SW480 (cell line): ENCODE measurements around the gene CTNNA3.
"Not testable (repeated sequence)": the region's sequence is repeated elsewhere in the genome, so short reads cannot be mapped to it uniquely, and the experiment has no call there.

Experiments
- DNase-seq: peaks from one replicate; pipeline ENCODE4 v3.0.0-alpha.2; 2016; ENCODE audit warnings: low spot score

CTNNA3 gene

DNA sequence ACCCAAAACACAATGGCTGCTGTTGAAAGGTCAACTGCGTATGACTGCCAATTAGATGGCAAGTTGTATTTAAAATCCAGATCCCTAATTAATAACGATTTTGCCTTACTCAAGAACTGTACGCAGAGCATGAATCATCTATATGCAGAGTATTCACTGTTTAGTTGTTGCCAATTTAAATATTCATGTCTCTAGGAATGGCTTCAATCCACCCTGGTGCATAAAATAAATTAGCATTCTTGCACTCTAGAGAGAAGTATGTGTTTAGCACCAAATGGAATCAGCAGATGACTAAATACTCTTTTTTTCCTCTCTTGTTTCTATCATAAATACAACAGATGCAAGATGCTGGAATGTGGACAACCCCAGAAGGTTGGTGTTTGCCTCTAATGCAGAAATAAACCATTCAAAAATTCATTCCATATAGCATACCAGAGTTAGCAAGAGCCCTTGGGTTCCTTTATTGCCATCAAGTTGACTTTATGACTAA, 449.9 kb downstream of the CTNNA3 start:
- DNase-seq, result no peak

DNA sequence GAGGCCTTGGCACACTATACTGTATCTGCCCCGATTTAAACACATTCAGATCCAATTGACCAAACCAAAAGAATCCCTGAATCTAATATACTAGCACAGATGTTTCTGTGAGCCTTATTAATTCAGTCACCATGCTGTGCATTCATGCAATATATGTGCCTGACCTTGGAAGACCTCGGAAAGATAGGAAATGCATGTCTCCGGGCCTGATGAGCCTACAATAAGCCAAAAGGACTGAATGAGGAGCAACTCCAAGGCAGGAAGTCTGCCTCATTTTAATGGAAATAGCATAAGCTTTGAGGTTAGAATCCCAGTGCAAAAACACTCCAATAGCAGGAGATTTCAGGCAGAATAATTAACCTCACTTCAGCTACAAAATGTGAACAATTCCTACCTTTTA, 453.5 kb downstream of the CTNNA3 start:
- DNase-seq, result no peak

DNA sequence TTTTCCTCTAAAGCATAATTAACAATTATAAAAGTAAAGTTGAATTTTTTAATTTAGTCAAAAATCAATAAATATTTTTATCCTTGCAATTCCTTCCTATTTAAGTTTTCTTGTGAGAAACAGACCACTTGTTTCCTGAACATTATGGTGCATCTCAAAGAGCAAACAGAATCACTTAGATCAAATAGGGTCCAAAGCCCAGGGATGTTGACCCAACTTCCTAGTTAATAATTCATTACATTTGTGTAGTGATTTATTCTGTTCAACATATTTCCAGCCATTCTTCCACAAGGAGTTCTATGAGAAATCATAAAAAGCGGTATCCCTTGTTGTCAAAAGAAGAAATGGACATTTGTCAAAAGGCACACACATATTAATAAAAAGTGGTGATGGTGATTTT, 454.5 kb downstream of the CTNNA3 start:
- no peak for DNase-seq

DNA sequence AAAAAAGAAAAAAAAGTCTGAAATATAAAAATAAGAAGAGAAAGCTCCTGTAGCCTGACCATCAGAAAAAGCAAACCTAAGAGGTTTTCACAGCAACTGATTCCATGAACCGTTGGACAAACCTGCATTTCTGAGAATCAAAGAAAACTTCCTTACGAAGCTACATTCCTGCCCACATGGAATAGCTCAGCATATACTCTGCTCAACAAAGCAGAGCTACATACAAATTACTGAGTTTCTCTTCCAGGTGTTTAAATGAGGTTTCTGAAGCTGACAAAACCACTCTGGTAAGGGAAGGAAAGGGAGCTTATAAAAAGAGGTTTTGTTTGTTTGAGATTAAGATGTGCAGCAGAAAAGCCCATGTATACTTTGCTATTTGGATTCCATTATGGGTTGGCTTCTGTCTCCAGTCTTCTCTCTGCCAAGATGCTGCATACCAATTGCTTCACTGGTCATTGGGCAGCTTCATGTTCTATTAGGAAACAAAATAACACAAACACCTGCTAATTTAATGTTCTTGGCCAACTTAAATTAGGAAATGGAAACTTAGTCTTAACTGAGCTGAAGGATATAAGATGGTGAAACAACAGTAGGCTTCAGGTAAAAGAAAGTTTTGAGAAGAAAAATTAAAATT, 456.0 kb downstream of the CTNNA3 start:
- no peak for DNase-seq

DNA sequence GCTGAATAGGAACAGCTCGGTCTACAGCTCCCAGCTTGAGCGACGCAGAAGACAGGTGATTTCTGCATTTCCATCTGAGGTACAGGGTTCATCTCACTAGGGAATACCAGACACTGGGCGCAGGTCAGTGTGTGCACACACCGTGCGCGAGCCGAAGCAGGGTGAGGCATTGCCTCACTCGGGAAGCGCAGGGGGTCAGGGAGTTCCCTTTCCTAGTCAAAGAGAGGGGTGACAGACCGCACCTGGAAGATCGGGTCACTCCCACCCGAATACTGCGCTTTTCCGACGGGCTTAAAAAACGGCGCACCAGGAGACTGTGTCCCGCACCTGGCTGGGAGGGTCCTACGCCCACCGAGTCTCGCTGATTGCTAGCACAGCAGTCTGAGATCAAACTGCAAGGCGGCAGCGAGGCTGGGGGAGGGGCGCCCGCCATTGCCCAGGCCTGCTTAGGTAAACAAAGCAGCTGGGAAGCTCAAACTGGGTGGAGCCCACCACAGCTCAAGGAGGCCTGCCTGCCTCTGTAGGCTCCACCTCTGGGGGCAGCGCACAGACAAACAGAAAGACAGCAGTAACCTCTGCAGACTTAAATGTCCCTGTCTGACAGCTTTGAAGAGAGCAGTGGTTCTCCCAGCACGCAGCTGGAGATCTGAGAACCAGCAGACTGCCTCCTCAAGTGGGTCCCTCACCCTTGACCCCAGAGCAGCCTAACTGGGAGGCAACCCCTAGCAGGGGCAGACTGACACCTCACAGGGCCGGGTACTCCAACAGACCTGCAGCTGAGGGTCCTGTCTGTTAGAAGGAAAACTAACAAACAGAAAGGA, 465.1 kb downstream of the CTNNA3 start:
- not testable (repeated sequence) for DNase-seq

DNA sequence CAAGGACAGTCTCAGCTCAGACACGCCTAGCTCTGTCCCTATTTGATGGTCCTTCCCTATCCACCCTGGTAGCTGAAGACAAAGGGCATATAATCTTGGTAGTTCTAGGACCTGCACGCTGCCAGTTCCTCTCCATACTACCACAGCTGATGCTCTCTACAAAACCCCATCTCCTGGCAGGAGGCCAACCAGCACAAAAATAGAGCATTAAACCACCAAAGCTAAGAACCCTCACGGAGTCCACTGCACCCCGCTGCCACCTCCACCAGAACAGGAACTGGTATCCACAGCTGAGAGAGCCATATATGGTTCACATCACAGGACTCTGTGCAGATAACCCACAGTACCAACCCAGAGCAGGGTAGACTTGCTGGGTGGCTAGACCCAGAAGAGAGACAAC, 470.8 kb downstream of the CTNNA3 start:
- no peak for DNase-seq

DNA sequence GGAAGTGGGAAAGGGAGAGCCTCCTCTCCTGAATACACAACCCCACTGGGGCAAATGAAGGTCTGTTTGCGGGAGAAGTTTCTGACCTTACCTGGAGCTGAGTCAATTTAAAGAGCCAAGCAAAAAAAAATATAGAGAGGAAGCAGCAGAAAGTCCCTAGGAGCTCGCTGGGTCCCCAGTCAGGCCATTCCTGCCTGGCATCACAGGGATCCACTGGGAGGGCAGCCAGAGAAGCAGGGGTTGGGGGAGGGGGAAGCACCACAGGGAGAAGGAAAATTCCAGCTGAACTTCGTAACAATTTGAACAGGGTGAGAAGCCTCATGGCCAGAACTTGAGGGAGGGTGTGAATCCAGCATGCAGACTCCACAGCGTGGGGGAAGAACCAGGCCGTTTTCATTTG, 471.4 kb downstream of the CTNNA3 start:
- DNase-seq, result no peak

DNA sequence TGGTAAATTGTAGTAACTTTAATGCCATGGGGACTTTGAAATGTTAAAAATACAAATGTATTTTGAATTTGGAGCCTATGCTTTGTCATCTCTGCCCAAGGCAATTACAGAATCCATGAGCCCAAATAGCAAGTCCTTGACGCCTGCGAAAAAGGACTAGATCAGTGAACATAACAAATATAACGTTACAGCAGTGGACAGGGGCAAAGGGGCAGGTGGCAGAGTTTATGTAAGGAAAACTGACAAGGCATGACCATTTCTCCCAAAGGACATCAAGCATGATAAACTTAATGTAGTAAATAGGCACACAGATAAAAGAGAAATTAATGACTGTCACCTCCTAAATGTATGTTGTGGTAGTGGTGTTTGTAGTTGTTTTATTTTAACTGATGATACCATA, 473.1 kb downstream of the CTNNA3 start:
- DNase-seq, result no peak

DNA sequence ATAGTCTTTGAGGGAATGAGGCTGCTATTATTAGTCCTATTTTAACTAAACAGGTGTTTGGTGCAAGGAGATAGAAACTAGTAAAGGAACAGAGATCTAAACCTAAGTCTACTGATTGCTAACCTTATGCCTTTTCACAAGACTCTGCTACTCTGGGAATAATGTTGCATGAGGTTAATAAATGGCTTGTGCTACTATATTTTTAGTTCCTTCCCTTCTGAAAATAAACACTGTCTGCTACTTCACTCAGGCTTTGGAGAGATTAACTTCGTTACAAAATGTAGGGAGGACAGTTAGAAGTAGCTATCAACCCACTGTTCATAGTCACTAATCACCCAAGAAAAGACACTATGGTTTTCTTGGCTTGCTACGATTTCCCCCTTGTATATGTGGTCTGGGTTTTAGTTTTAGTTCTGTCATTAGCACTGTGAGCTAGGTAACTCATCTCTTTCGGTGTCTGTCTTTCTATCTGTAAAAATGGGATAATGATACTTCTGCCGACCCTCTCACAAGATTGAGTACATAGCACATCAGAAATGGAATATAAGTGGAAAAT, 474.0 kb downstream of the CTNNA3 start:
- no peak for DNase-seq

DNA sequence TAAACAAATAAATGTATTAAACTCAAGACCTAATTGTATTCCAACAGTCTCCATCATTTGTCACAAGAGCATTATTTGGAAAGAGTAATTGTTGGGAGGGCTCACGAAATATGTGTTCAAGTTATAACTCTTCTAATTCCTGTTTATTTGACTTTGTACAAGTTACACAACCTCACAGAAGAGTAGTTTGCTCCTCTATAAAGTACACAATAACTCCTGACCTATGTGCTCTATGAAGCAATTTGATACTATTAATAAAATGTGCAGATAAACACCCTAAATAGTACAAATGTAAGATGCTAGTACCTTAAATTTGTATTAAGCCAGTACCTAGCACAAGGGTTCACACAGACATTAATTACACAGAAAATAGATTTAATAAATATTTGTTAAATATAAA, 484.3 kb downstream of the CTNNA3 start:
- no peak for DNase-seq

DNA sequence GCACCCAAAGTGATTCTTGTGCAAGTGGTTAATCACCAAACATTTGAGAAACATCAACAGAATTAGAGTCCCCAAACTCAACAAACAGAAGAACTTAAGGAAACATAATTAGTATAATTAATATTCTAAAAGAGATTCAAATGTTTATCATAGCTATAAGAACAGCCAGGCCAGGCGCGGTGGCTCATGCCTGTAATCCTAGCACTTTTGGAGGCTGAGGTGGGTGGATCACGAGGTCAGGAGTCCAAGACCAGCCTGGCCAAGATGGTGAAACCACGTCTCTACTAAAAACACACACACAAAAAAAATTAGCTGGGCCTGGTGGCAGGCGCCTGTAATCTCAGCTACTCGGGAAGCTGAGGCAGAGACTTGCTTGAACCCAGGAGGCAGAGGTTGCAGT, 488.1 kb downstream of the CTNNA3 start:
- not testable (repeated sequence) for DNase-seq

DNA sequence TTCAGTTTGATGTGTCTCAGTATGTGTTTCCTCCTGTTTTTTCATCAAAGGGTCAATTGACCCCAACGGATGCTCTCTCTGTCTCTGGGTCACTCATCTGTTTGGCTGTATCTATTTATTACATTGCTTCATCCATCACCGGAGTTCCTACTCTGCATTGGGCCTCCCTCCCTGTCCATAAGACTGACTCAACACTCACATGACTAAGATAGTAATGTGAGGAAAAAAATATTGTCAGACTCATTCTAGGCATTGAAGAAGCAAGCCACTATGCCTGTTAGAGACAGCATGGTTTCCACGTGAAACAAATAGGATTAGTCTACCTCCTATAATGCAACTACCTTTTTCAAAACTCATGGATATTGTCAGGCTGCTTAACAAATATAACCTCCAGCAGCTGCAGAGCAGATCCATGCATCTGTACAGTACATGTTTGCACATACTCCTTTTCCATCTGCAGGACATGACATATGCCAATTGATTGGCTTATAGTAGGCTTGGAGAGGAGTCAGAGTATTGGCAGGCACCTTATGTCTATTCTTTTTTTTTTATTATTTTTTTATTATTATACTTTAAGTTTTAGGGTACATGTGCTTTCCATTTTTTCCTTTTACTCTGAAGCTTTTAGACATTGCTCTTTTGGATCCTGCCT, 495.0 kb downstream of the CTNNA3 start:
- DNase-seq, result no peak

DNA sequence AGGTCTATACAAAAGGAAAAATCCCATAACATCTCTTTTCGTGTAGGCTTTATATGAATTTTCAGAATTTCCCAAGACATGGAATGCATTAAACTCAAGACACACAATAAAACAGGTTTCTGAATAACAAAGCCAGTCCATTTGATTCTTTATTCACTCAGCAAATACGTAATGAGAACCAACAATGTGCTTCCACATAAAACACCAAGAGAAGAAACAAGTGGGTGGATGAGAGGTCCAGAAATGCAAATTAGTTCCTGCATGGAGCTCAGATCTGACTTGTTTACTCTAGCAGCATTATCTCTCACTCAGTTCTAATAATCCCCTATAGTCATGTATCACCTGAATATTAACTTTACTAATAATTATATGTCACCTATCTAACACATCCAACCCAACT, 520.6 kb downstream of the CTNNA3 start:
- DNase-seq, result no peak

DNA sequence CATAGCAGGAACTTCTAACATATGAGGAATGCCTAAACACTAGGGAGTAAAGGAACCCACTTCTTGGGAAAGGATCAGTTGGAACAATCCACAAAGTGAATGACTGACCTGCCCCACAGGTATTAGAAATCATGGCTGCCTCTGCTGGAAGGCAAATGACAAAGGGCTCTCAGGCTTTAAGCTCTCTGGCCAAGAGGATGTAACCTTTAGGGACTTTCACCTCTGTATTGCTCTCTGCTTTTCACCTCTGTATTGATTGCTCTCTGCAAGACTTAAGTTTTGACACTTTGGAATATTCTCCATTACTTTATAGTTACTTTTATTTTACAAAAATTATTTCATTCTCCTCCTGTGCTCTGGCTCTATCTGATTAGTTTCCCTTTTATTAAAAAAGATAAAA, 522.2 kb downstream of the CTNNA3 start:
- DNase-seq, result no peak

DNA sequence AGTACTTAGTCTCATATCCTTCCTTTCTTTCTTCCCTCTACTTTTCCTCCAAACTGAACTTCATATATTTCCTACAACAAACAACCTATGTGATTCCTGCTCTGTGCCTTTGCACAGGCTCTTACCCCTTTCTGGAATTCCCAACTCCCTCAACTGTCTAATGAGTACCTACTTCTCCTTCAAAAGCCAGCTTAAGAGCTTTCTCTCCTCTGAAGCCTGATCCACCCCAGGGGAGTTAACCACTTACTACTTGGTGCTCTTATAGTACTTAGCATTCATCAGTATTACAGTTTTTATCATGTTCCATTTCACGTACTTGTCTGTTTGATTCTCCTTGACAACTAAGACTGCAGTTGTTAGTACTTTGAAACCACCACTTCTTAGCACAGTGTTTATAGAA, 524.0 kb downstream of the CTNNA3 start:
- DNase-seq, result no peak

DNA sequence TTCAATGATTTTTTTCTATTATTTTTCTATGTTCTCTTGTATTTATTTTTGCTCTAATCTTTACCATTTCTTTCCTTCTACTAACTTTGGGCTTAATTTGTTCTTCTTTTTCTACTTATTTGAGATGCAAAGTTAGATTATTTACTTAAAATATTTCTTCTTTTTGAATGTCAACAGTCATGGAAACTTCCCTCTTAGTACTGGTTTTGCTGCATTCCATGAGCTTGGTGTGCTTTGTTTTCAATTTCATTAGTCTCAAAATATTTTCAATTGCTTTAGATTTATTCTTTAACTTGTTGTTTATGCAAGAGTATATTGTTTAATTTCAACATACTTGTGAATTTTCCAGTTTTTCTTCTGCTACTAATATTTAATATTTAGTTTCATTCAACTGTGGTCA, 539.8 kb downstream of the CTNNA3 start:
- no peak for DNase-seq

DNA sequence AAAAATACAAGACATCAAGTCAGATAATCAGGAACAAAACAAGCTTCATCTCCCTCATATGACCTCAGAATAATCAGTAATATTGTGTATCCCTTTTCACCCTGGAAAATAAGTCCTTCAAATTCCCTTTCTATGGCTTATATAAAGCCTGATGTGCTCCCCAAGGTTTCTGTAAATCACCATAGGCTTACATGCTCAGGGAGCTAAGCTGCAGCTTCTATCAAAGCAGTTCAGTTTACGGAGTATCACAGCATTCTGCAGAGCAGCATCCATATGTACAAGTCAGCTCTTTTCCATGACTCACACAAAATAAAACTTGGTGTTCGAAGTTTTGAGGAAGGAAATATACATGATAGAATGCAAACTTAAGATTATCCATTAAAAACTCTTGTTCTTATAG, 544.5 kb downstream of the CTNNA3 start:
- no peak for DNase-seq

DNA sequence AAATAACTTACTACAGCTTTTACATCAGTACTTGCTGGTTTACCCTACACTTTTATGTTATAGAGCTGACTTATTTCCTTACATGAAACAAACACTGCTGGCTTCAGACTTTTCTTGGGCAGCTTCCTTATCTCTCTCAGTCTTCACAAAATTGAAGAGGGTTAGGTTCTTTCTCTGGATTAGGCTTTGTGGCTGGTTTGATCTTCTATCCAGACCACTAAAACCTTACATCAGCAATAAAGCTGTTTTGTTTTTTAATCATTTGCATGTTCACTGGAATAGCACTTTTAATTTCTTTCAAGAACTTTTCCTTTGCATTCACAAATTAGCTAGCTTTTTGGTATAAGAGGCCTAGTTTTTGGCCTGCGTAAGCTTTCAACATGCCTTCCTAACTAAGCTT, 551.5 kb downstream of the CTNNA3 start:
- DNase-seq, result no peak

DNA sequence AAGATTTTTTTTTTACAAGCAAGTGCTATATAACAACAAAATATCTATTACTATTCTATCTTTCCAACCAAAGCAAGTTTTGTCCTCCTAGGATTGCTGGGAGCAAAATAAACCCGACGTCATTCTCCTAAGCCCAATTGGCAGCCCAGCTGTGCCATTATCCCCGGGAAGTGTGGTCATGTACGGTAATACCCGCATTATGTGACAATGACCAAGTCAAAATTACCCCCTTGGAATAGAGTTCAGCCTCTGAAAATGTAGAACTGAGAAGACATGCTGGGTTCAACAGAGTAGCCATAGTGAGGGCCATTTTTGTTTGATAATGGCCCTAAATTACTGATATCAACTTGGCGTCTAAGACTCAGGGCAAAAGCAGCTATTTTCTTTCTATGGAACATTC, 554.7 kb downstream of the CTNNA3 start:
- no peak for DNase-seq

DNA sequence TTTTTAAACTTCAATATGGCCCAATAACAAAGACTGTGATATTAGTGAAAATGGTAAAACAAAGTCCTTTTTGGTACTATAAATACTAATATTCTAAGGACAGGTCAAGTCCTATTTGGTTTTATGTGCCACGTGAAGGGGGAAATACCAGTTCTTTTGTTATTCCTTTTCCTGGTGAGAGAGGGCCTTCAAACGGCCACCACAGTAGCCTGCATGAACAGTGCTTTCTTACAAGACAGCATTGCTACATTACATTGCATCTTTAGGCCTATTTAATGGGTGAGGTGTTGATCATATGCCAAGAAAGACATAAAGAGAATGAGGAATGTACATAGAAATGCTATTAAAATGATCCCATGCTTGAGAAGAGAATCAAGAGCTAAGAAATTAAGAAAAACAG, 555.4 kb downstream of the CTNNA3 start:
- no peak for DNase-seq

DNA sequence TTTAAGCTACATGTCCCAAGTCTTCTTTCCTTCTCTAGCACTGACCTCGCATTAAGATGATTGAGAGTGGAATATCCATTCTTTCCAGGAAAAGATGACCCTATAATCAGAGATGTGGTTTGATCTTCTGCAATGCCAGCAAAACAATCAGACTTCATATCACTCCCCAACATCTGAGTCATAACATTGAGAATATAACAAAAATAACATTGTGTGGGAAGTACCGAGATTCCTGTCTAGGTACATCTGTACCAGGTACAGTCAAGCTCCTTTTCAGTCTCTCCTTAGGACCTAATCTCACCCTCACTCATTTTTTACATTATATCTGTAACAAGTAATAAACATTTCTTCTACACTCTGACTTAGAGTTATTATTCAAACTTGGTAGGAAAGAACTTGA, 568.6 kb downstream of the CTNNA3 start:
- DNase-seq, result no peak

DNA sequence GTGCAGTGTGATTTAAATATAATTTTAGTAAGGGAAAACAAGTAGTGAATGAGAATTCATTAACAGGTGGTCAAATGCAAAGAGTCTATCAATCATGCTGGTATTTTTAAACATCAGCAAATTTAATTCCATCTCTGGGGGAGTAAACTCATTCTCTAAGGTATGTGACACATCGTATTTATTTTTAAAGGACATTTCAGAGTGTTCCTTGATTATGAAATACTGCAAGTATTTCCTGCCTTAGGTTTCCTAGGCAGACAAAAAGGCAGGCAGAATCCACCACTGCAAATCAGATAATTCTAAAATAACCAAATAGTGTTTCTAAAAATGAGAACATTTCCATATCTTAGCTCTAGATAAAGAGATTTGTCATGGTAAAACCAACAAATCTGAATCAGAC, 576.3 kb downstream of the CTNNA3 start:
- DNase-seq, result no peak

DNA sequence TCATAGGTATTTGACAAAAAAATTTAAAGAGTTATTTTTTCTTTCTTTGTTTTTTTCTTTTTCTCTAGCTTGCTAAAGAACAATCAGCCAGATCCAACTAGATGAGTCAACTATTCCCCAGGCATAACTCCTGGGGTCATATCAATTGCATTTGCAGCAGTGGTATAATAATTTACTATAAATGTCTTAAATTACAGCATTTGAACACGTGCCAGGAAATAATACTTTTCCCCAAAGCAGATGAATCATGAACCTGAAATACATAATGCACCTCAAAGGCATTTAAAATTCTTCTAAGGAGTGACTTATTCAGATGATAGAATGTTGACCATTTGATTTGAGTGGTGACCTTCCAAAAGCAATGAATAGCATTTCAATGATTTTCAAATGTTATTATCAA, 580.0 kb downstream of the CTNNA3 start:
- DNase-seq, result no peak
